ENCODE data around the gene MC2R. TPM values are rescaled to one million over a fixed set of nuclear protein-coding genes. Genes with fewer than 3 reads are reported as not detected.
A peak's percentile ranks its signal among the peaks of the same experiment; 100 is the strongest.
"Not testable (repeated sequence)": the region's sequence is repeated elsewhere in the genome, so short reads cannot be mapped to it uniquely, and the experiment has no call there.

Gene MC2R
- total RNA-seq, 1 experiment from 2014 or later: 0.05 TPM

DNA sequence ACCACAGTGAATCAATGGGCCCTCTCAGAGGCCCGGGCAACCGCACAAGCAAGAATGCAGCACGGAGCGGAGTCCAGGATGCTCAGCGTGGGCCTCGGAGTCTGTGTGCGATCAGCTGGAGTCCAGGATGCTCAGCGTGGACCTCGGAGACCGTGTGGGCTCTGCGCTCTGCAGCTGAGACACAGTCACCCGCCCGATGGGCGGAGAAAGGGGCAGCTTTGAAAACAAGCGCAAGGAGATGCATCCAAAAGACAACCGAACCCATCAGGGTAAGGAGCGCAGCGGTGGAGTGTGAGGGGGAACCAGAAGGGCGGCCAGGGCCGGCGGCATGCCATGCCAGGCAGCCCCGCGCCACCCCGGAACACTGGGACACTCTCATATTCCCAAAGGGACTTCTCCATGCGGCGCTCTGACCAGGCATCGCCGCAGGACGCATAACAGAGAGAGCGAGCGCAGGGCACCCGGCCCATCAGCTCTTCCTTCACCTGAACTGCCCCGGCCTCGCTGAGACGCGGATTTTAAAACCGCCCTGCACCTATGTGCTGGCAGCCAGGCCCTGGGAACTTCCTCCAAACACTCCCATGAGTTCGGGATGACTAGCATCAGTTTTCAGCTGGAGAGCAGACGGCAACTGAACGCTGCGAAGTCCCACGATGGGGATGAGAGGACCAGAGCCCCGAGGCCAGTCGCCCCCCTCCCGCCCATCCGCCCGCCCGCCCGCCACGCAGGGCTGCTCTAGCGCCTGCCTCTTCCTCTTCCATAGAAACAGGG, 46.6 kb downstream of the MC2R start:
- Histone ChIP-seq H3K27ac (ENCODE audit: low read length) (no peak overlapping the region), H3K9me3 (ENCODE audit: control insufficient read depth, insufficient read depth, low read depth, low read length) (no peaks in the 10 kb centered on the region), H3K4me3 (ENCODE audit: low read depth in 2 of 2, low read length in 2 of 2) (peak overlapping the region; percentile 9 to 32; a peak in 3 of 4 replicates), H3K36me3 (ENCODE audit: control insufficient read depth, insufficient read depth, low read length) (no peaks in the 10 kb centered on the region), H3K27me3 (ENCODE audit: control insufficient read depth, insufficient read depth, low read length) (peaks cover 15% of the 10 kb centered on the region), H3K4me1 (ENCODE audit: control insufficient read depth, insufficient read depth, low read length) (no peaks in the 10 kb centered on the region)
- intact Hi-C loops (cut with micrococcal nuclease; ENCODE audit: unreplicated experiment): no loop called here
- no peak for DNase-seq (ENCODE audit: low read depth, low spot score)
- TF ChIP-seq POLR2AphosphoS5 (IDR thresholded peaks at IDR 0.05; ENCODE audit: low read depth, low read length) (no peak), SIN3A (IDR thresholded peaks at IDR 0.05; ENCODE audit: borderline replicate concordance, insufficient read depth, low read depth, low read length) (no peak)
- ATAC-seq: peak; percentile 69; the same call in 1 of the 2 replicates
- BruUV-seq (replicated peaks): no TSS peak
- in situ Hi-C loops (cut with HindIII; ENCODE audit: low pct_unique_long_range_greater_than_20kb, low sequenced_read_pairs): no loop called here
- ChIA-PET CTCF (no interaction called here), POLR2A (interaction anchor here (0.7 kb wide), 1 partner anchor 127 kb away, joined by 3 read pairs; no protein-coding TSS in a partner anchor)

DNA sequence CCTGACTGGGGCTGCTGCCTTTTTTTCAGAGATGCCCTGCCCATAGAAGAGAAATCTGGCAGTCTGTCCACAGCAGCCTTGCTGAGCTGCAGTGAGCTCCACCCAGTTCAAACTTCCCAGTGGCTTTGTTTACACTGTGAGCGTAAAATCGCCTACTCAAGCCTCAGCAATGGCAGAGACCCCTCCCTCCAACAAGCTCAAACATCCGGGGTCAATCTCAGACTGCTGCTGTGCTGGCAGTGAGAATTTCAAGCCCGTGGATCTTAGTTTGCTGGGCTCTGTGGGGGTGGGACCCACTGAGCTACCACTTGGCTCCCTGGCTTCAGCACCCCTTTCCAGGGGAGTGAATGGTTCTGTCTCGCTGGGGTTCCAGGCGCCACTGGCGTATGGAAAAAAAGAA, 52.4 kb downstream of the MC2R start:
- H3K4me3 ChIP-seq (ENCODE audit: low read depth in 2 of 2, low read length in 2 of 2); intact Hi-C loops (cut with micrococcal nuclease; ENCODE audit: unreplicated experiment); in situ Hi-C loops (cut with HindIII; ENCODE audit: low pct_unique_long_range_greater_than_20kb, low sequenced_read_pairs); DNase-seq (ENCODE audit: low read depth, low spot score); H3K9me3 ChIP-seq (ENCODE audit: control insufficient read depth, insufficient read depth, low read depth, low read length); POLR2A ChIA-PET; CTCF ChIA-PET; BruUV-seq (replicated peaks); ATAC-seq; H3K36me3 ChIP-seq (ENCODE audit: control insufficient read depth, insufficient read depth, low read length); H3K27ac ChIP-seq (ENCODE audit: low read length); H3K27me3 ChIP-seq (ENCODE audit: control insufficient read depth, insufficient read depth, low read length); H3K4me1 ChIP-seq (ENCODE audit: control insufficient read depth, insufficient read depth, low read length): not testable (repeated sequence)

DNA sequence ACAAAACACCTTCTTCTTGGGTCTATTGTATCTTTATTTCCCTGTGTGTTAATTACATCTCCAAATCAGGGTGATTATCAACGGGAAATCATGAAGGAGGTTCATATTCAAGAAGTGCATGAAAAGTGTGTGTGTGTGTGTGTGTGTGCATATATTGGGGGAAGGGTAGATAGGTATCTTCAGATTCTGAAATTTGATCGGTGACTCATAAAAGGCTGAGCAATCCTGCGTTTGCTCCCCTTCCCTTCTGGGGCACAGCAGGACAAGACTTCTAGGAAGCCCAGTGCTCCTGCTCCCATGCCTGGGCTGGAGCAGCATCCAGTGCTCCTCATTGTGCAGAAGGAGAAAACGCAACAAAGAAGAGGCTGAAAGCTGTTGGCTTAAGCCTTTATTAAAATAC, 65.5 kb downstream of the MC2R start:
- no peak overlapping the region for H3K27ac ChIP-seq (ENCODE audit: low read length)
- TF ChIP-seq, protein P1, sequence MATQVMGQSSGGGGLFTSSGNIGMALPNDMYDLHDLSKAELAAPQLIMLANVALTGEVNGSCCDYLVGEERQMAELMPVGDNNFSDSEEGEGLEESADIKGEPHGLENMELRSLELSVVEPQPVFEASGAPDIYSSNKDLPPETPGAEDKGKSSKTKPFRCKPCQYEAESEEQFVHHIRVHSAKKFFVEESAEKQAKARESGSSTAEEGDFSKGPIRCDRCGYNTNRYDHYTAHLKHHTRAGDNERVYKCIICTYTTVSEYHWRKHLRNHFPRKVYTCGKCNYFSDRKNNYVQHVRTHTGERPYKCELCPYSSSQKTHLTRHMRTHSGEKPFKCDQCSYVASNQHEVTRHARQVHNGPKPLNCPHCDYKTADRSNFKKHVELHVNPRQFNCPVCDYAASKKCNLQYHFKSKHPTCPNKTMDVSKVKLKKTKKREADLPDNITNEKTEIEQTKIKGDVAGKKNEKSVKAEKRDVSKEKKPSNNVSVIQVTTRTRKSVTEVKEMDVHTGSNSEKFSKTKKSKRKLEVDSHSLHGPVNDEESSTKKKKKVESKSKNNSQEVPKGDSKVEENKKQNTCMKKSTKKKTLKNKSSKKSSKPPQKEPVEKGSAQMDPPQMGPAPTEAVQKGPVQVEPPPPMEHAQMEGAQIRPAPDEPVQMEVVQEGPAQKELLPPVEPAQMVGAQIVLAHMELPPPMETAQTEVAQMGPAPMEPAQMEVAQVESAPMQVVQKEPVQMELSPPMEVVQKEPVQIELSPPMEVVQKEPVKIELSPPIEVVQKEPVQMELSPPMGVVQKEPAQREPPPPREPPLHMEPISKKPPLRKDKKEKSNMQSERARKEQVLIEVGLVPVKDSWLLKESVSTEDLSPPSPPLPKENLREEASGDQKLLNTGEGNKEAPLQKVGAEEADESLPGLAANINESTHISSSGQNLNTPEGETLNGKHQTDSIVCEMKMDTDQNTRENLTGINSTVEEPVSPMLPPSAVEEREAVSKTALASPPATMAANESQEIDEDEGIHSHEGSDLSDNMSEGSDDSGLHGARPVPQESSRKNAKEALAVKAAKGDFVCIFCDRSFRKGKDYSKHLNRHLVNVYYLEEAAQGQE (IDR thresholded peaks at IDR 0.05; ENCODE audit: insufficient read depth in 1 of 2, low read depth in 2 of 2, low read length in 1 of 2): no peak
- no peak for TF ChIP-seq TCF7L2 (IDR thresholded peaks at IDR 0.05; ENCODE audit: low read depth, low read length)
- TF ChIP-seq, protein P2, sequence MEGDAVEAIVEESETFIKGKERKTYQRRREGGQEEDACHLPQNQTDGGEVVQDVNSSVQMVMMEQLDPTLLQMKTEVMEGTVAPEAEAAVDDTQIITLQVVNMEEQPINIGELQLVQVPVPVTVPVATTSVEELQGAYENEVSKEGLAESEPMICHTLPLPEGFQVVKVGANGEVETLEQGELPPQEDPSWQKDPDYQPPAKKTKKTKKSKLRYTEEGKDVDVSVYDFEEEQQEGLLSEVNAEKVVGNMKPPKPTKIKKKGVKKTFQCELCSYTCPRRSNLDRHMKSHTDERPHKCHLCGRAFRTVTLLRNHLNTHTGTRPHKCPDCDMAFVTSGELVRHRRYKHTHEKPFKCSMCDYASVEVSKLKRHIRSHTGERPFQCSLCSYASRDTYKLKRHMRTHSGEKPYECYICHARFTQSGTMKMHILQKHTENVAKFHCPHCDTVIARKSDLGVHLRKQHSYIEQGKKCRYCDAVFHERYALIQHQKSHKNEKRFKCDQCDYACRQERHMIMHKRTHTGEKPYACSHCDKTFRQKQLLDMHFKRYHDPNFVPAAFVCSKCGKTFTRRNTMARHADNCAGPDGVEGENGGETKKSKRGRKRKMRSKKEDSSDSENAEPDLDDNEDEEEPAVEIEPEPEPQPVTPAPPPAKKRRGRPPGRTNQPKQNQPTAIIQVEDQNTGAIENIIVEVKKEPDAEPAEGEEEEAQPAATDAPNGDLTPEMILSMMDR (IDR thresholded peaks at IDR 0.05): no peak
- TF ChIP-seq SIN3A (IDR thresholded peaks at IDR 0.05; ENCODE audit: borderline replicate concordance, insufficient read depth, low read depth, low read length): no peak
- TF ChIP-seq POLR2AphosphoS5 (IDR thresholded peaks at IDR 0.05; ENCODE audit: low read depth, low read length): no peak
- H3K4me3 ChIP-seq (ENCODE audit: low read depth in 2 of 2, low read length in 2 of 2): no peak overlapping the region
- in situ Hi-C loops (cut with HindIII; ENCODE audit: low pct_unique_long_range_greater_than_20kb, low sequenced_read_pairs) (no loop called here), intact Hi-C loops (cut with micrococcal nuclease; ENCODE audit: unreplicated experiment) (no loop called here)
- H3K9me3 ChIP-seq (ENCODE audit: control insufficient read depth, insufficient read depth, low read depth, low read length): no peaks in the 10 kb centered on the region
- no peak for DNase-seq (ENCODE audit: low read depth, low spot score)
- no peaks in the 10 kb centered on the region for H3K4me1 ChIP-seq (ENCODE audit: control insufficient read depth, insufficient read depth, low read length)
- no peaks in the 10 kb centered on the region for H3K36me3 ChIP-seq (ENCODE audit: control insufficient read depth, insufficient read depth, low read length)
- ChIA-PET POLR2A (no interaction called here), CTCF (no interaction called here)
- H3K27me3 ChIP-seq (ENCODE audit: control insufficient read depth, insufficient read depth, low read length): no peaks in the 10 kb centered on the region
- no TSS peak for BruUV-seq (replicated peaks)
- no peak for ATAC-seq

All from Panc1 (cell line).